Mesendoderm (in vitro differentiated cells): Measurements from ENCODE around the gene JMJD1C.

Source experiments
- DNase-seq: peaks from one replicate; pipeline ENCODE4 v3.0.0; 2013
- H2AK5ac ChIP-seq: 2 replicates; pipeline ENCODE4 v1.6.1; 2013; ENCODE audit warnings: low read length, inconsistent platforms
- H2BK120ac ChIP-seq: 2 replicates; pipeline ENCODE4 v1.6.1; 2013; ENCODE audit warnings: low read depth, mild to moderate bottlenecking, low read length, moderate library complexity, mixed read lengths
- H2BK15ac ChIP-seq: replicated peaks from 2 replicates; pipeline ENCODE4 v1.6.1; 2013; ENCODE audit warnings: low read depth, mild to moderate bottlenecking, moderate library complexity
- H2BK5ac ChIP-seq: 2 replicates; pipeline ENCODE4 v1.6.1; 2013; ENCODE audit warnings: low read length, inconsistent platforms
- H3K18ac ChIP-seq: 2 replicates; pipeline ENCODE4 v1.6.1; 2013; ENCODE audit warnings: mild to moderate bottlenecking, low read length, mixed read lengths
- H3K23ac ChIP-seq: one replicate; pipeline ENCODE4 v1.6.1; 2013; ENCODE audit warnings: low read length
- H3K27ac ChIP-seq: 2 replicates; pipeline ENCODE4 v1.5.1; 2013; ENCODE audit warnings: low read depth, mild to moderate bottlenecking, inconsistent platforms, low read length, moderate library complexity
- H3K27me3 ChIP-seq: 2 replicates; pipeline ENCODE4 v1.6.1; 2013; ENCODE audit warnings: low read length, control low read depth, mild to moderate bottlenecking, inconsistent platforms; ENCODE audit not compliant: insufficient read depth, poor library complexity
- H3K36me3 ChIP-seq: 2 replicates; pipeline ENCODE4 v1.6.1; 2013; ENCODE audit warnings: low read length, inconsistent platforms; ENCODE audit not compliant: control insufficient read depth, insufficient read depth
- H3K4ac ChIP-seq: one replicate; pipeline ENCODE4 v1.6.1; 2013; ENCODE audit warnings: low read depth, mild to moderate bottlenecking, low read length, moderate library complexity
- H3K4me1 ChIP-seq: 2 replicates; pipeline ENCODE4 v1.6.1; 2013; ENCODE audit warnings: low read depth, low read length, inconsistent platforms; ENCODE audit not compliant: control insufficient read depth
- H3K4me2 ChIP-seq: 2 replicates; pipeline ENCODE4 v1.6.1; 2013; ENCODE audit warnings: low read length
- H3K4me3 ChIP-seq: 2 replicates; pipeline ENCODE4 v1.5.1; 2013; ENCODE audit warnings: mild to moderate bottlenecking, low read length
- H3K56ac ChIP-seq: one replicate; pipeline ENCODE4 v1.6.1; 2013; ENCODE audit warnings: low read length
- H3K79me1 ChIP-seq: 2 replicates; pipeline ENCODE4 v1.6.1; 2013; ENCODE audit warnings: low read length, inconsistent platforms
- H3K79me2 ChIP-seq: 2 replicates; pipeline ENCODE4 v1.6.1; 2013; ENCODE audit warnings: mild to moderate bottlenecking, low read length; ENCODE audit not compliant: control insufficient read depth, insufficient read depth
- H3K9ac ChIP-seq: 2 replicates; pipeline ENCODE4 v1.6.1; 2013; ENCODE audit warnings: low read length, inconsistent platforms
- H4K5ac ChIP-seq: one replicate; pipeline ENCODE4 v1.6.1; 2013; ENCODE audit warnings: low read length
- H4K8ac ChIP-seq: one replicate; pipeline ENCODE4 v1.6.1; 2013; ENCODE audit warnings: low read depth, mild to moderate bottlenecking, control low read depth, low read length, moderate library complexity
- WGBS: extraction: QIAGEN DNeasy Blood & Tissue Kit; methylation state at CpG from one replicate; pipeline ENCODE4 v1.1.7; 2013; ENCODE audit warnings: low lambda C conversion rate, missing lambda C conversion rate; ENCODE audit not compliant: insufficient coverage; ENCODE audit errors: extremely low coverage; 5-methylcytosine and 5-hydroxymethylcytosine counted together

Gene JMJD1C

DNA sequence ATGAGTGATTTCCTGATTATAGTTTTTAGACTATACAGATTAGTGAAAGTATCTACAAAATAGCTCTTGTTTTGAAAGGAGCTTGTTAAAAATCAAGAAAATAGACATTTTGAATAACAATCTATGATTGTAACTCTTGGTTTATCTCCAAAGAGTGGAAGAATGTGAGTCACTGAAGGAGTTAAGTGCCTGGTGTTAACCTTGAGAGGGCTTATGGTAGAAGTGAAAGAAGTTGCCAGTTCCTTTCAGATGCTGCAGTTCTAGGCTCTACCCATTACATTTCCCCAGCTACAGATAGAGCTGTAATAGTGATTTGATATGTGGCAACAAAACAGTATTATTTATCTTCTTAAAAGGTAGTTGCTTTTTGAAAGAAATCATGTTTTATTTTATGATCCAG is 320.0 kb downstream of the JMJD1C start:
- Histone ChIP-seq H3K23ac (no peak overlapping the region), H2BK120ac (no peak overlapping the region), H3K18ac (no peak overlapping the region), H3K4ac (no peak overlapping the region), H3K79me2 (peaks cover 17% of the 10 kb centered on the region), H3K27me3 (no peaks in the 10 kb centered on the region), H2BK15ac (no peak overlapping the region), H3K9ac (no peak overlapping the region), H4K5ac (no peak overlapping the region), H3K4me1 (no peaks in the 10 kb centered on the region), H3K56ac (no peak overlapping the region), H2BK5ac (no peak overlapping the region), H3K4me3 (no peak overlapping the region), H4K8ac (no peak overlapping the region), H3K4me2 (no peak overlapping the region), H3K27ac (no peak overlapping the region), H2AK5ac (no peak overlapping the region), H3K79me1 (peaks cover 1% of the 10 kb centered on the region), H3K36me3 (no peaks in the 10 kb centered on the region)
- DNase-seq, result no peak

DNA sequence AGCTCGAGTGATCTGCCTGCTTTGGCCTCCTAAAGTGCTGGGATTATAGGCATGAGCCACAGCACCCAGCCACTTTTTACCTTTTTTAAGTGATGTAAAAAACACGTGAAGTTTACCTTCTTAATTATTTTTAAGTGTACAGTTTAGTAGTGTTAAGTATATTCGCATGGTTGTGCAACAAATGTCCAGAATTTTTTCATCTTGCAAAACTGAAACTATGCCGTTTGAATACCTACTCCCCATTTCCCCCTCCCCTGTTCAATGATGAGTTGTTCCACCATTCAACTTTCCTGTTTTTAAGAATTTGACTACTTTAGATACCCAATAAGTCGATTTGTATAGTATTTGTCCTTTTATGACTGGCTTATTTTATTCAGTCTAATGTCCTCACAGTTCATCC is 321.8 kb downstream of the JMJD1C start:
- WGBS, result no CpG with 5 or more reads among the region's 5 CpGs

DNA sequence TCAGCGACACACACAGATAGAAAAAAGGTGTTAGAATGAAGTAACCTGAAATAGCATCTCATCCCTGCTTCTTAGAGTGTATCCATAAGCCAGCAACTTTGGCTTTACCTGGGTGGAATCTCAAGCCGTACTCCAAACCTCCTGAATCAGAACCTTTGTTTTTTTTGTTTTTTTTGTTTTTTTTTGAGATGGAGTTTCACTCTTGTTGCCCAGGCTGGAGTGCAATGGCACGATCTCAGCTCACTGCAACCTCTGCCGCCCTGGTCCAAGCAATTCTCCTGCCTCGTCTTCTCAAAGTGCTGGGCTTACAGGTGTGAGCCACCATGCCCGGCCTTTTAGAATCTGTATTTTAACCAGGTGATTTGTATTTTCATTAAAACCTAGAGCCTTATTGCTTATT is 323.6 kb downstream of the JMJD1C start:
- H3K56ac ChIP-seq, result no peak overlapping the region
- peaks cover 2% of the 10 kb centered on the region for H3K79me1 ChIP-seq
- no peak overlapping the region for H3K9ac ChIP-seq
- H3K36me3 ChIP-seq, result no peaks in the 10 kb centered on the region
- H3K79me2 ChIP-seq, result peaks cover 43% of the 10 kb centered on the region
- no peak overlapping the region for H2AK5ac ChIP-seq
- H2BK15ac ChIP-seq, result no peak overlapping the region
- H3K4me2 ChIP-seq, result no peak overlapping the region
- no peaks in the 10 kb centered on the region for H3K27me3 ChIP-seq
- no peak overlapping the region for H3K23ac ChIP-seq
- H4K8ac ChIP-seq, result no peak overlapping the region
- no peak overlapping the region for H4K5ac ChIP-seq
- no peak for DNase-seq
- H2BK5ac ChIP-seq, result no peak overlapping the region
- no peak overlapping the region for H3K4ac ChIP-seq
- no peak overlapping the region for H3K4me3 ChIP-seq
- no peak overlapping the region for H3K27ac ChIP-seq
- H3K18ac ChIP-seq, result no peak overlapping the region
- no CpG with 5 or more reads among the region's 6 CpGs for WGBS
- H2BK120ac ChIP-seq, result no peak overlapping the region
- H3K4me1 ChIP-seq, result no peaks in the 10 kb centered on the region

More for the DNA sequence above, 321.8 kb downstream of the JMJD1C start:
- H3K23ac ChIP-seq, result no peak overlapping the region
- H4K8ac ChIP-seq, result no peak overlapping the region
- H2BK5ac ChIP-seq, result no peak overlapping the region
- no peak overlapping the region for H2BK15ac ChIP-seq
- DNase-seq, result no peak
- no peak overlapping the region for H4K5ac ChIP-seq
- H2AK5ac ChIP-seq, result no peak overlapping the region
- peaks cover 30% of the 10 kb centered on the region for H3K79me2 ChIP-seq
- H3K4ac ChIP-seq, result no peak overlapping the region
- no peaks in the 10 kb centered on the region for H3K4me1 ChIP-seq
- H2BK120ac ChIP-seq, result no peak overlapping the region
- no peak overlapping the region for H3K9ac ChIP-seq
- no peaks in the 10 kb centered on the region for H3K36me3 ChIP-seq
- no peaks in the 10 kb centered on the region for H3K79me1 ChIP-seq
- no peak overlapping the region for H3K27ac ChIP-seq
- no peak overlapping the region for H3K56ac ChIP-seq
- H3K4me2 ChIP-seq, result no peak overlapping the region
- H3K18ac ChIP-seq, result no peak overlapping the region
- no peaks in the 10 kb centered on the region for H3K27me3 ChIP-seq
- H3K4me3 ChIP-seq, result no peak overlapping the region

DNA sequence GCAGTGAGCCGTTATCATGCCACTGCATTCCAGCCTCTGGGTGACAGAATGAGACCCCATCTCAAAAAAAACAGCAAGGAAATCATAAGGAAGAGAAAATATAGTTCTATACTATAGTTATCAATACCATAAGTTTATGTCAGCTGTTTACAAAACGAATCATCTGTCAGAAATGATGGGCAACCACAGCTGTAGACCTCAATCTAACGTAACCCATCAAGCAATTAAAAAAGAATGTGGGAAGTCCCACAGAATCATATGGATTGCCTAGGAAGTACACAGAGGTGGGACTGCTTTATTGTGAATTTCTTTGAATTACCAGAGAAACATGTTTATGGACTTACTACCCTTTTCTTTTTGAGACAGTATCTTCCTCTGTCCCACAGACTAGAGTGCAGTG is 325.7 kb downstream of the JMJD1C start:
- Histone ChIP-seq H3K4ac (no peak overlapping the region), H3K18ac (no peak overlapping the region), H3K79me1 (peaks cover 2% of the 10 kb centered on the region), H3K27me3 (no peaks in the 10 kb centered on the region), H3K4me1 (no peaks in the 10 kb centered on the region), H2BK15ac (no peak overlapping the region), H2BK120ac (no peak overlapping the region), H3K56ac (no peak overlapping the region), H3K4me3 (no peak overlapping the region), H3K79me2 (peaks cover 57% of the 10 kb centered on the region), H2BK5ac (no peak overlapping the region), H3K36me3 (no peaks in the 10 kb centered on the region), H3K9ac (no peak overlapping the region), H3K23ac (no peak overlapping the region), H3K4me2 (no peak overlapping the region), H3K27ac (no peak overlapping the region), H2AK5ac (no peak overlapping the region), H4K8ac (no peak overlapping the region), H4K5ac (no peak overlapping the region)
- WGBS, result no CpG with 5 or more reads among the region's 3 CpGs
- no peak for DNase-seq

DNA sequence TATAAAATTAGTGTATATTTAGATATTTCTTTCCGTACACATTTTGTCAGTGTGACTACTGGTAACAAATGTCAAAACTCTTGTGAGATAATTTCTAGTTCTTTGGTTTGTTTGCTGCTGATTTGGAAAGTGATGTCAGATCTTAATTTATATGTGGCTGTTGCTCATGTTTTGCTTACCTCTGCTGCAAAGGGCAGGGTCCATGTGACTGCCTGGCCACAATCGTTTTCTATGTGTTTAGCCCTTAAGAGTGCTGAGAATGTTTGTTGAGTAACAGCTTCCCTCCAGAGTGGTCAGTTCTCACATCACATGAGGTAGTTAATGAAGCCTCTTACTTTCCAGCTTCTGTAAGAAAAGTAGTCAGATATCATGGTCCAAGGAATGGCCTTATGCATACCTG is 328.5 kb downstream of the JMJD1C start:
- no peak overlapping the region for H3K23ac ChIP-seq
- H3K4me2 ChIP-seq, result no peak overlapping the region
- H3K18ac ChIP-seq, result no peak overlapping the region
- H2AK5ac ChIP-seq, result no peak overlapping the region
- no peaks in the 10 kb centered on the region for H3K36me3 ChIP-seq
- DNase-seq, result no peak
- H3K79me1 ChIP-seq, result peaks cover 2% of the 10 kb centered on the region
- H3K56ac ChIP-seq, result no peak overlapping the region
- no peak overlapping the region for H3K4ac ChIP-seq
- peaks cover 64% of the 10 kb centered on the region for H3K79me2 ChIP-seq
- no peak overlapping the region for H4K8ac ChIP-seq
- H3K4me3 ChIP-seq, result no peak overlapping the region
- no peak overlapping the region for H2BK15ac ChIP-seq
- no peaks in the 10 kb centered on the region for H3K27me3 ChIP-seq
- no CpG with 5 or more reads among the region's 2 CpGs for WGBS
- H4K5ac ChIP-seq, result no peak overlapping the region
- no peaks in the 10 kb centered on the region for H3K4me1 ChIP-seq
- no peak overlapping the region for H3K9ac ChIP-seq
- H2BK5ac ChIP-seq, result no peak overlapping the region
- no peak overlapping the region for H2BK120ac ChIP-seq
- H3K27ac ChIP-seq, result no peak overlapping the region

GRCh38 chr10:63133821-63134557 is 331.8 kb downstream of the JMJD1C start:
- H3K79me2 ChIP-seq, result peaks cover 42% of the 10 kb centered on the region
- no peak overlapping the region for H2BK15ac ChIP-seq
- H3K4me2 ChIP-seq, result peak overlapping the region; percentile 1
- H3K27me3 ChIP-seq, result no peaks in the 10 kb centered on the region
- peak; percentile 58 for DNase-seq
- no peak overlapping the region for H3K23ac ChIP-seq
- peak overlapping the region; percentile 84 for H3K4me3 ChIP-seq
- peak overlapping the region; percentile 36 for H3K4ac ChIP-seq
- H3K36me3 ChIP-seq, result no peaks in the 10 kb centered on the region
- H4K5ac ChIP-seq, result no peak overlapping the region
- no peak overlapping the region for H2BK5ac ChIP-seq
- no CpG with 5 or more reads among the region's 9 CpGs for WGBS
- H3K56ac ChIP-seq, result peak overlapping the region; percentile 92
- peak overlapping the region; percentile 60 for H3K27ac ChIP-seq
- no peaks in the 10 kb centered on the region for H3K4me1 ChIP-seq
- H2BK120ac ChIP-seq, result no peak overlapping the region
- peak overlapping the region; percentile 62 for H3K18ac ChIP-seq
- H3K79me1 ChIP-seq, result peaks cover 2% of the 10 kb centered on the region
- no peak overlapping the region for H2AK5ac ChIP-seq
- H4K8ac ChIP-seq, result no peak overlapping the region
- H3K9ac ChIP-seq, result peak overlapping the region; percentile 92
